ENCODE measurements around the gene PLEKHF1. TPM values are rescaled to one million over a fixed set of nuclear protein-coding genes. Genes with fewer than 3 reads are reported as not detected.
A peak's percentile ranks its signal among the peaks of the same experiment; 100 is the strongest.
"Not testable (repeated sequence)": the region's sequence is repeated elsewhere in the genome, so short reads cannot be mapped to it uniquely, and the experiment has no call there.

Gene PLEKHF1
- total RNA-seq, 4 donors from 2014 or later = 8.2 to 16.5 (median 9.0) TPM

DNA sequence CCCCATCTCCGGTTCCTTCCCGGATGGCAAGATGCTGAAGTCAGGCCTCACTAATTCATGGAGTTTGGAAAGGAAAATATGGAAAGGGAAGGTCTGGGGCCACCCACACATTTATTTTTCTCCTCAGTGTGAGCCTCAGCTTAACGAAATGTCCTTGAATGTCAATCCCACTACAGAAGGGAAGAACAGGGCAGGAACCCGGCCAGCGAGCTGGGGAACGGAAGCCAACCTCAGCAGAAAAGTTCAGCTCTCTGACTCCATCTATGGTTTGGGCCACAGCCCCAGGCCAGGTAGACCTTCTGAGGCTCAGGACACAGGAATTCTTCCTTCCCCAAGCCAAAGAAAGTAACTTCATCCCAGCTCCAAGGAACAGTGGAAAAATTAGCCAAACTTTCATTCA is 41.4 kb downstream of the PLEKHF1 start:
- H3K4me1 ChIP-seq = peaks cover 0 to 11% (median 0%) of the 10 kb centered on the region in 4 donors
- H3K4me3 ChIP-seq = peak overlapping the region in 2 of 4 donors; percentile 28 to 33
- H3K27ac ChIP-seq = no peak overlapping the region
- H3K9me3 ChIP-seq = no peaks in the 10 kb centered on the region
- no peak for TF ChIP-seq POLR2A (IDR thresholded peaks at IDR 0.05)
- no peak for TF ChIP-seq CTCF (IDR thresholded peaks at IDR 0.05)
- H3K36me3 ChIP-seq = peaks cover 0 to 55% (median 0%) of the 10 kb centered on the region in 3 donors
- DNase-seq = no peak
- no peaks in the 10 kb centered on the region for H3K27me3 ChIP-seq

DNA sequence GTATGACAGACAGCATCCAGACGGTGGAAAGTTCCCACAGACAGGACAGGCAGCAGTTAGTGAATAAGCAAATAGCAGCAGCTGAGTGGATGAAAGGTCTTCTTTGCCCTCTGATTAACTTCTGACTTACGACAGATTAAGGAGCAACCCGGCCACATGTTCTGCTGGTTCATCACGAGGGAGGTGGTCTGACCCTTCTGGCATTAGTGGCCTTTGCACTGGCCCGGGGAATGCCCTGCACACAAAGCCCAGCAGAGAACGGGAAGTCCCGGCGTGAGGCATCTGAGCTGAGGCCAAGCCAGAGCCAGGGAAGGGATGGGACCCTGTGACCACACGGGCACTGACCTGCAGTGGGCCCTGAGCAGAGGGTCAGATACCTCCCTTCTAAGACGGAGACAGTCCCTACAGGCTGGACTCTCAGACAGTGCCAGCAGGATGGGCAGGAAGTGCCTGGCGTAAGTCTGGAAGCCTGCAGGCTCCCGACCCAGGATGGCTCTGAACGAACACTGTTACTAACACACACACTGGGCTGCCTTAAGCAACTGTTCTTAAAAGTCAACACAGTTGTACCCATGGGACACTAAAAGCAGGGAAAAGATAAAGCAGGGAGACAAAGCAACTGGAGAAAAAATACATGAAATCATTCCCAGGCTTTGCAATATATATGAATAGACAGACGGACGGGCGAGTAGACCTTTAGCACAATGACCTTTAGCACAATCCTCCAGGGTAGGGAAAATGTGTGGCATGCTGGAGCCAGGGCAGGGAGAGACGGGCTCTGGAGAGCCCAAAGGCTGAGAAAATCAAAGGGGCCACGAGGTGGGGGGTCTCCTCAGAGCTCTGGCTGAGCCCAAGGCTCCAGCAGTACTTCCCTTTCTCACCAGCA is 43.5 kb downstream of the PLEKHF1 start:
- peak overlapping the region in 3 of 4 donors; percentile 57 to 87 (median 81) for H3K27ac ChIP-seq
- H3K4me3 ChIP-seq = peak overlapping the region in 2 of 4 donors; percentile 33 to 42
- H3K9me3 ChIP-seq = no peaks in the 10 kb centered on the region
- H3K4me1 ChIP-seq = peaks cover 0 to 31% (median 3%) of the 10 kb centered on the region in 4 donors
- TF ChIP-seq POLR2A (IDR thresholded peaks at IDR 0.05) (peak; percentile 35 to 45), CTCF (IDR thresholded peaks at IDR 0.05) (no peak)
- no peaks in the 10 kb centered on the region for H3K27me3 ChIP-seq
- DNase-seq = peak in 2 of 3 donors; percentile 86
- peaks cover 0 to 36% (median 0%) of the 10 kb centered on the region in 3 donors for H3K36me3 ChIP-seq

DNA sequence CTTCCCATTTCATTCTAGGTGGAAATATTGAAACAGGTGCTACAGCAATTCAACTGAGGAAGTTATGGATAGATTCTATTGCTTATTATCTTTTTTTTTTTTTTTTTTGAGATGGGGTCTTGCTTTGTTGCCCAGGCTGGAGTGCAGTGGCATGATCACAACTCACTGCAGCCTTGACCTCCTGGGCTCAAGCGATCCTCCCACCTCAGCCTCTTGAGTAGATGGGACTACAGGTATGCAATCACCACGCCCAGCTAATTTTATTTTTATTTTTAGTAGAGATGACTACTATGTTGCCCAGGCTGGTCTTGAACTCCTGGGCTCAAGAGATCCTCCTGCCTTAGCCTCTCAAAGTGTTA is 44.2 kb downstream of the PLEKHF1 start:
- H3K4me1 ChIP-seq = peaks cover 0 to 37% (median 3%) of the 10 kb centered on the region in 4 donors
- H3K27ac ChIP-seq = peak overlapping the region in 3 of 4 donors; percentile 57 to 87 (median 81)
- not testable (repeated sequence) for DNase-seq, H3K9me3 ChIP-seq, H3K27me3 ChIP-seq, H3K4me3 ChIP-seq
- H3K36me3 ChIP-seq = peaks cover 0 to 31% (median 0%) of the 10 kb centered on the region in 3 donors

- Histone ChIP-seq H3K4me3 (no peak overlapping the region), H3K36me3 (peaks cover 0 to 10% (median 0%) of the 10 kb centered on the region in 3 donors), H3K4me1 (peaks cover 4 to 47% (median 12%) of the 10 kb centered on the region in 4 donors), H3K27ac (no peak overlapping the region), H3K9me3 (no peaks in the 10 kb centered on the region), H3K27me3 (no peaks in the 10 kb centered on the region)
- no peak for TF ChIP-seq POLR2A (IDR thresholded peaks at IDR 0.05)
- TF ChIP-seq CTCF (IDR thresholded peaks at IDR 0.05) = no peak
- DNase-seq = no peak
These were observed 46.4 kb downstream of the PLEKHF1 start for GRCh38 chr19:29711584-29712132.

DNA sequence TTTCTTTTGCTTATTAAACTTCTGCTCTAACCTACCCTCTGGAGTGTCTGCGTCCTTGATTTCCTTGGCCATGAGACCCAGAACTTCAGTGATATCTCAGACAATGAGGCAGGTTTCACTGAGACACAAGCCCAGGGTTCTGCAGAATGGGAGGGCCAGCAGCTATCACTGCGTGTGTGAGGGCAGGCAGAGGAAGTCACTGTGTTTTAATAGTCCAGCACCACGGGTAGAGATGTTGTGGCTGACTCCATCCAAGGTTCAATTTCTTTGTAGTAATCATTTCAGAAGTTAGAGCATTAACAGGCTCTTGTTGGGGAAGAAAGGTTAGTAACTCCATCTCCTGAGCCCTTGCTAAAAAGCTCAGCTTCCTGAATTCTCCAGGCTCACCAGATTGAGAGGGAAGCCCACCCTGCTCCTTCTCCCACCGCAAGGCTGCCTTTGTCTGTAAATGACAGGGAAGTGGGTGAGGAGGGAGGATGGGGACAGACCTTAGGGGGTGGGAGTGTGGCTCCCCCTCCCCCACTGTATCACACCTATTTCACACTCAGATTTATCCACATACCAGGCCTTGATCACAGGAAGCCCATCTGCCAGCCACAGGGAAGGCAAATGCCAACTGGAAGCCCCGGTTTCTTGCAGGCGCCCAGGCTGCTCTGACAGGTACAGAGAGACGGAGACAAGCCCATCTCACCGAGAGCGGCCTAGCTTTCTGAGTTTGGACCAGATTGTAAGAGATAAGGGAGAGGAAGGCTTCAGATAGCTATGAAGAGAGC is 47.7 kb downstream of the PLEKHF1 start:
- H3K27me3 ChIP-seq = no peaks in the 10 kb centered on the region
- no peaks in the 10 kb centered on the region for H3K36me3 ChIP-seq
- no peak overlapping the region for H3K4me3 ChIP-seq
- DNase-seq = no peak
- TF ChIP-seq CTCF (IDR thresholded peaks at IDR 0.05) = no peak
- no peak for TF ChIP-seq POLR2A (IDR thresholded peaks at IDR 0.05)
- no peaks in the 10 kb centered on the region for H3K9me3 ChIP-seq
- peak overlapping the region in 1 of 4 donors; percentile 42 for H3K27ac ChIP-seq
- H3K4me1 ChIP-seq = peaks cover 4 to 50% (median 12%) of the 10 kb centered on the region in 4 donors
